IMR-90 (cell line): ENCODE data around the gene MYO10. TPM values are rescaled to one million over a fixed set of nuclear protein-coding genes. Genes with fewer than 3 reads are reported as not detected.

ENCODE experiments used
- ATAC-seq: fragments of 200-7000 bp; cut with Tn5 transposase; 2 replicates; pipeline ENCODE4 v1.9.1; 2020; ENCODE audit warnings: low read depth, mild to moderate bottlenecking, moderate library complexity
- BruUV-seq: library from RNA; stranded (reverse); fragments of 400-500 nt; replicated peaks from 2 replicates; lab custom pipeline; 2021; lab: Mats Ljungman, UMichigan
- CTCF ChIA-PET: fragments of 300-600 bp; formaldehyde crosslinking; extraction: SDS; loops from one replicate; lab custom pipeline; 2021; ENCODE audit warnings: antibody characterized with exemption; lab: Yijun Ruan, JAX
- POLR2A ChIA-PET: fragments of 300-600 bp; sonication (Branson Sonifier 250); formaldehyde crosslinking; loops from one replicate; lab custom pipeline; 2022; ENCODE audit warnings: antibody characterized with exemption; ENCODE audit not compliant: unreplicated experiment; lab: Charles Lee
- DNase-seq: peaks from one replicate; pipeline ENCODE4 v3.0.0; 2013
- H2AFZ ChIP-seq: replicated peaks from 2 replicates; pipeline ENCODE3; 2013; ENCODE audit warnings: low read length, mild to moderate bottlenecking; ENCODE audit not compliant: poor library complexity
- H2AK5ac ChIP-seq: 2 replicates; pipeline ENCODE4 v1.6.1; 2013; ENCODE audit warnings: low read depth, low read length, inconsistent platforms
- H2AK9ac ChIP-seq: replicated peaks from 2 replicates; pipeline ENCODE3; 2013; ENCODE audit warnings: mild to moderate bottlenecking, low read depth, low read length, moderate library complexity; ENCODE audit not compliant: poor library complexity
- H2BK120ac ChIP-seq: 2 replicates; pipeline ENCODE4 v1.6.1; 2013; ENCODE audit warnings: low read depth, low read length, inconsistent platforms
- H2BK15ac ChIP-seq: 3 replicates; pipeline ENCODE4 v1.6.1; 2013; ENCODE audit warnings: low read depth, low read length, inconsistent platforms
- H2BK20ac ChIP-seq: 2 replicates; pipeline ENCODE4 v1.6.1; 2013; ENCODE audit warnings: low read depth, mild to moderate bottlenecking, inconsistent platforms, low read length, moderate library complexity
- H2BK5ac ChIP-seq: 2 replicates; pipeline ENCODE4 v1.6.1; 2013; ENCODE audit warnings: mild to moderate bottlenecking, low read depth, low read length, inconsistent platforms; ENCODE audit not compliant: poor library complexity, severe bottlenecking
- H3K14ac ChIP-seq: replicated peaks from 2 replicates; pipeline ENCODE4 v1.6.1; 2013; ENCODE audit warnings: low read depth, low read length, inconsistent platforms
- H3K18ac ChIP-seq: 2 replicates; pipeline ENCODE4 v1.6.1; 2013; ENCODE audit warnings: low read depth, low read length, control low read depth
- H3K23ac ChIP-seq: 2 replicates; pipeline ENCODE4 v1.6.1; 2013; ENCODE audit warnings: low read depth, low read length, inconsistent platforms
- H3K27ac ChIP-seq: 2 replicates; pipeline ENCODE4 v1.5.1; 2013; ENCODE audit warnings: mild to moderate bottlenecking, control low read depth, low read length; ENCODE audit not compliant: insufficient read depth
- H3K27me3 ChIP-seq: 2 replicates; pipeline ENCODE4 v1.6.1; 2013; ENCODE audit warnings: low read length; ENCODE audit not compliant: control insufficient read depth, insufficient read depth
- H3K36me3 ChIP-seq: 2 replicates; pipeline ENCODE4 v1.6.1; 2013; ENCODE audit warnings: low read length, mixed read lengths; ENCODE audit not compliant: control insufficient read depth, insufficient read depth
- H3K4ac ChIP-seq: 2 replicates; pipeline ENCODE4 v1.6.1; 2013; ENCODE audit warnings: low read depth, low read length, inconsistent platforms
- H3K4me1 ChIP-seq: 2 replicates; pipeline ENCODE4 v1.6.1; 2013; ENCODE audit warnings: low read length, mixed read lengths; ENCODE audit not compliant: control insufficient read depth, insufficient read depth
- H3K4me2 ChIP-seq: 2 replicates; pipeline ENCODE4 v1.6.1; 2013; ENCODE audit warnings: low read depth, mild to moderate bottlenecking, control low read depth, low read length, moderate library complexity
- H3K4me3 ChIP-seq: 2 replicates; pipeline ENCODE4 v1.5.1; 2013; ENCODE audit warnings: low read depth, mild to moderate bottlenecking, control low read depth, low read length, moderate library complexity; ENCODE audit not compliant: insufficient read depth
- H3K56ac ChIP-seq: 2 replicates; pipeline ENCODE4 v1.6.1; 2013; ENCODE audit warnings: low read length, inconsistent platforms; ENCODE audit not compliant: insufficient read depth; ENCODE audit errors: extremely low read depth
- H3K79me1 ChIP-seq, 2 experiments: 2 replicates each; pipeline ENCODE4 v1.6.1; 2013; ENCODE audit warnings: low read length in 2 of 2, inconsistent platforms in 1 of 2, low read depth in 1 of 2
- H3K9ac ChIP-seq: 2 replicates; pipeline ENCODE4 v1.6.1; 2013; ENCODE audit warnings: low read depth, low read length, control low read depth
- H3K9me1 ChIP-seq: 2 replicates; pipeline ENCODE4 v1.6.1; 2013; ENCODE audit warnings: low read length, inconsistent platforms; ENCODE audit not compliant: insufficient read depth
- H3K9me3 ChIP-seq: 2 replicates; pipeline ENCODE4 v1.6.1; 2013; ENCODE audit warnings: low read length; ENCODE audit not compliant: control insufficient read depth, insufficient read depth
- H4K20me1 ChIP-seq: 2 replicates; pipeline ENCODE4 v1.6.1; 2013; ENCODE audit warnings: low read length, inconsistent platforms; ENCODE audit not compliant: insufficient read depth
- H4K5ac ChIP-seq: 2 replicates; pipeline ENCODE4 v1.6.1; 2013; ENCODE audit warnings: mild to moderate bottlenecking, low read depth, low read length, control low read depth
- H4K8ac ChIP-seq, 2 experiments: 2 replicates each; pipeline ENCODE4 v1.6.1; 2013; ENCODE audit warnings: low read depth in 2 of 2, low read length in 2 of 2, control low read depth in 1 of 2, inconsistent platforms in 1 of 2
- H4K91ac ChIP-seq: 2 replicates; pipeline ENCODE4 v1.6.1; 2013; ENCODE audit warnings: low read depth, low read length, inconsistent platforms; ENCODE audit not compliant: insufficient read depth
- CEBPB ChIP-seq: IDR thresholded peaks from 2 replicates; pipeline ENCODE4 v1.6.1; 2012; ENCODE audit warnings: low read depth, low read length, improper control_type of control experiment
- POLR2A ChIP-seq: IDR thresholded peaks from 2 replicates; pipeline ENCODE4 v1.6.1; 2012; ENCODE audit warnings: mild to moderate bottlenecking, low read depth, low read length
- RAD21 ChIP-seq: IDR thresholded peaks from 2 replicates; pipeline ENCODE4 v1.6.1; 2012; ENCODE audit warnings: low read length, improper control_type of control experiment
- WGBS, 2 experiments: methylation state at CpG; one replicate each; pipeline versions ENCODE4 v1.1.5 to v1.1.7; 2013; ENCODE audit warnings: missing lambda C conversion rate in 2 of 2; ENCODE audit not compliant: insufficient read length in 1 of 2; ENCODE audit errors: extremely low coverage in 2 of 2; 5-methylcytosine and 5-hydroxymethylcytosine counted together
- dilution Hi-C: fragments of 300-500 bp; cut with HindIII; formaldehyde crosslinking; loops from one replicate; pipeline ENCODE4 v1.14.3; 2018; ENCODE audit warnings: low sequenced_read_pairs; ENCODE audit not compliant: unreplicated experiment
- in situ Hi-C: fragments of 300-500 bp; cut with MboI; formaldehyde crosslinking; loops from 3 replicates; pipeline ENCODE4 v1.14.3; 2019; ENCODE audit warnings: low sequenced_read_pairs, inconsistent platforms, mixed read lengths
- intact Hi-C: fragments of 100-400 bp; cut with micrococcal nuclease; formaldehyde crosslinking; loops from 2 replicates; pipeline ENCODE4 v1.10.0; 2022
- polyA plus RNA-seq, 3 experiments: library from polyadenylated mRNA; depleted of rRNA; stranded (reverse); fragments of >200 nt; gene quantifications; 2 replicates each; pipeline ENCODE4 v1.2.3, GENCODE V29; 2012; ENCODE audit warnings: low replicate concordance in 1 of 3
- total RNA-seq: library from RNA; depleted of rRNA; stranded (reverse); fragments of >200 nt; gene quantifications from 2 replicates; pipeline ENCODE4 v1.2.3, GENCODE V29; 2012

MYO10 gene
- total and polyA plus RNA-seq, 2 of the 4 experiments (the other 2 are of a cell fraction) = 39.9 to 115 TPM

DNA sequence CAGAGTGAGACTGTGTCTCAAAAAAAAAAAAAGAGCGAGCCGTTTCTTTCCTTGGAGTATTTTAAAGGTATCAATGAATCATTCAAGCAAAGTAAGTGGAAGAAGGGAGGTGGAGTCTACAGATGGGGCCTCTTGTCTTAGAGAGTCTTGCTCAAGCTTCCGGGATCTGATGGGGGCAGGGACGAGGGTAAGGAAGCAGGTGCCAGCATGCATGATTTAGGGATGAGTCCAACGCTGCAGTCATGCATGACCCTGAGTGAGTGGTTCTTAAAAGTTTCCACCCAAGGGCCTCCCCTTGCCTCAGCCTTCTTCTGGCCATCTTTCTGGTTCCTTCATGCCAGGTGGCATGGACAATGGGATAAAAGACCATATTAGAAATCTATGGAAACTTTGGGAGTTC lies 79.6 kb downstream of the MYO10 start:
- H3K9me1 ChIP-seq = peaks cover 34% of the 10 kb centered on the region
- in situ Hi-C loops = no loop called here
- H3K36me3 ChIP-seq = peaks cover 14% of the 10 kb centered on the region
- H3K4me1 ChIP-seq = peaks cover 22% of the 10 kb centered on the region
- H3K27me3 ChIP-seq = no peaks in the 10 kb centered on the region
- H3K4me2 ChIP-seq = no peak overlapping the region
- H2BK20ac ChIP-seq = no peak overlapping the region
- H3K79me1 ChIP-seq = peaks cover 5 to 91% of the 10 kb centered on the region in 2 experiments; a peak in 3 of 4 replicates
- DNase-seq (peak; percentile 78), ATAC-seq (peak; percentile 41)
- no peak overlapping the region for H4K5ac ChIP-seq
- no peak overlapping the region for H2BK5ac ChIP-seq
- dilution Hi-C loops = no loop called here
- no CpG with 5 or more reads among the region's 5 CpGs for WGBS, 2 experiments
- H4K8ac ChIP-seq = no peak overlapping the region
- H2AK9ac ChIP-seq = no peak overlapping the region
- H2BK15ac ChIP-seq = no peak overlapping the region
- H2AFZ ChIP-seq = no peak overlapping the region
- peaks cover 4% of the 10 kb centered on the region; the same call in 1 of the 2 replicates for H3K9me3 ChIP-seq
- CTCF ChIA-PET = no interaction called here
- no peak overlapping the region for H3K4me3 ChIP-seq
- peaks cover 98% of the 10 kb centered on the region for H4K20me1 ChIP-seq
- H2BK120ac ChIP-seq = no peak overlapping the region
- POLR2A ChIA-PET = no interaction called here
- no peak overlapping the region for H3K4ac ChIP-seq
- no peak overlapping the region for H2AK5ac ChIP-seq
- BruUV-seq = no TSS peak
- H3K18ac ChIP-seq = no peak overlapping the region
- H3K27ac ChIP-seq = no peak overlapping the region
- H3K23ac ChIP-seq = no peak overlapping the region
- H3K56ac ChIP-seq = no peak overlapping the region
- no peak overlapping the region for H3K14ac ChIP-seq
- no peak overlapping the region for H3K9ac ChIP-seq
- no peak overlapping the region for H4K91ac ChIP-seq
- TF ChIP-seq RAD21 (no peak), POLR2A (no peak), CEBPB (peak; percentile 57; the same call in 1 of the 2 replicates)
- intact Hi-C loops = no loop called here
